H1 (cell line): ENCODE results near the gene GDF2. TPM values are rescaled to one million over a fixed set of nuclear protein-coding genes. Genes with fewer than 3 reads are reported as not detected.

ENCODE experiments used
- CTCF ChIA-PET: fragments of 300-600 bp; sonication (Branson Sonifier 250); formaldehyde crosslinking; loops from one replicate; lab custom pipeline; 2021; ENCODE audit not compliant: partially characterized antibody; lab: Charles Lee
- POLR2A ChIA-PET: fragments of 300-600 bp; sonication (Branson Sonifier 250); formaldehyde crosslinking; loops from one replicate; lab custom pipeline; 2021; ENCODE audit warnings: inconsistent platforms; ENCODE audit not compliant: partially characterized antibody; lab: Charles Lee
- DNase-seq, 2 experiments: peaks; one replicate each; pipeline versions ENCODE4 v3.0.0 to v3.0.0-alpha.2; 2010 to 2022; ENCODE audit warnings: low spot score in 2 of 2, low read depth in 1 of 2, mixed read lengths in 1 of 2
- FAIRE-seq: peaks from 2 replicates; lab custom pipeline; 2011; peaks lifted over from hg19 to GRCh38; lab: Jason Lieb, UNC
- H2AFZ ChIP-seq: 2 replicates; pipeline ENCODE4 v1.8.1; 2012; ENCODE audit warnings: low read length, inconsistent platforms
- H2AK5ac ChIP-seq: 2 replicates; pipeline ENCODE4 v1.6.1; 2013; ENCODE audit warnings: low read depth, low read length
- H2BK120ac ChIP-seq: replicated peaks from 2 replicates; pipeline ENCODE3; 2013; ENCODE audit warnings: low read depth, low read length, inconsistent platforms
- H2BK12ac ChIP-seq: 2 replicates; pipeline ENCODE4 v1.6.1; 2013; ENCODE audit warnings: low read depth, low read length
- H2BK15ac ChIP-seq: 2 replicates; pipeline ENCODE4 v1.6.1; 2013; ENCODE audit warnings: low read length
- H2BK20ac ChIP-seq: 2 replicates; pipeline ENCODE4 v1.6.1; 2013; ENCODE audit warnings: low read length
- H2BK5ac ChIP-seq: 2 replicates; pipeline ENCODE4 v1.6.1; 2013; ENCODE audit warnings: low read depth, low read length
- H3K14ac ChIP-seq: 2 replicates; pipeline ENCODE4 v1.6.1; 2013; ENCODE audit warnings: inconsistent platforms; ENCODE audit not compliant: insufficient read length
- H3K18ac ChIP-seq: 2 replicates; pipeline ENCODE4 v1.6.1; 2013; ENCODE audit warnings: low read length; ENCODE audit errors: extremely low read depth
- H3K23ac ChIP-seq: 2 replicates; pipeline ENCODE4 v1.6.1; 2013; ENCODE audit warnings: inconsistent platforms; ENCODE audit not compliant: insufficient read length
- H3K23me2 ChIP-seq: 2 replicates; pipeline ENCODE4 v1.6.1; 2013; ENCODE audit warnings: low read depth, low read length
- H3K27ac ChIP-seq: 2 replicates; pipeline ENCODE4 v1.6.1; 2011; ENCODE audit warnings: low read depth, low read length, inconsistent platforms
- H3K27me3 ChIP-seq, 4 experiments: replicated peaks in 1 of 4; 1 replicate in 1 of 4; 2 replicates in 3 of 4; pipeline versions ENCODE4 v1.6.1 to v1.8.1; 2011 to 2013; ENCODE audit warnings: low read length in 3 of 4, mild to moderate bottlenecking in 3 of 4, inconsistent platforms in 2 of 4, mixed read lengths in 2 of 4, moderate library complexity in 1 of 4; ENCODE audit not compliant: control insufficient read depth in 3 of 4, insufficient read depth in 3 of 4; ENCODE audit errors: extremely low read depth in 1 of 4
- H3K36me3 ChIP-seq, 4 experiments: 2 replicates each; pipeline versions ENCODE4 v1.6.1 to v1.8.1; 2011 to 2013; ENCODE audit warnings: mild to moderate bottlenecking in 4 of 4, low read length in 3 of 4, moderate library complexity in 2 of 4, control low read depth in 1 of 4, inconsistent platforms in 1 of 4; ENCODE audit not compliant: insufficient read depth in 4 of 4, control insufficient read depth in 2 of 4
- H3K4ac ChIP-seq: replicated peaks from 2 replicates; pipeline ENCODE3; 2013; ENCODE audit warnings: low read length, low read depth, mixed read lengths, inconsistent platforms; ENCODE audit not compliant: insufficient read length
- H3K4me1 ChIP-seq, 4 experiments: replicated peaks in 1 of 4; 1 replicate in 1 of 4; 2 replicates in 3 of 4; pipeline versions ENCODE4 v1.6.1 to v1.8.1; 2011 to 2013; ENCODE audit warnings: low read length in 3 of 4, inconsistent platforms in 2 of 4, mixed read lengths in 1 of 4; ENCODE audit not compliant: insufficient read depth in 4 of 4, control insufficient read depth in 3 of 4
- H3K4me2 ChIP-seq, 2 experiments: 2 replicates each; pipeline versions ENCODE4 v1.6.1 to v1.8.1; 2011 to 2013; ENCODE audit warnings: low read depth in 2 of 2, low read length in 2 of 2, control low read depth in 1 of 2, inconsistent platforms in 1 of 2, mild to moderate bottlenecking in 1 of 2; ENCODE audit not compliant: insufficient read depth in 1 of 2
- H3K4me3 ChIP-seq, 4 experiments: fragments of 200-600, 300-600 bp in 1 of 4; sonication (generic), shearing (Covaris generic), sonication (Bioruptor Twin) in 1 of 4; 2 replicates each; pipeline versions ENCODE4 v1.5.1 to v1.8.1; 2011 to 2016; ENCODE audit warnings: low read length in 4 of 4, low read depth in 3 of 4, control low read depth in 2 of 4, inconsistent platforms in 2 of 4, mild to moderate bottlenecking in 2 of 4, mixed read lengths in 1 of 4, moderate library complexity in 1 of 4; ENCODE audit not compliant: insufficient read depth in 2 of 4; ENCODE audit errors: extremely low read depth in 1 of 4
- H3K56ac ChIP-seq: replicated peaks from 2 replicates; pipeline ENCODE3; 2013; ENCODE audit warnings: low read depth, mild to moderate bottlenecking, mixed read lengths, low read length, inconsistent platforms; ENCODE audit not compliant: insufficient read length
- H3K79me1 ChIP-seq: 2 replicates; pipeline ENCODE4 v1.6.1; 2013; ENCODE audit warnings: low read depth, low read length, control low read depth
- H3K79me2 ChIP-seq, 2 experiments: 2 replicates each; pipeline versions ENCODE4 v1.6.1 to v1.8.1; 2012 to 2013; ENCODE audit warnings: low read length in 2 of 2, mild to moderate bottlenecking in 2 of 2, inconsistent platforms in 1 of 2; ENCODE audit not compliant: insufficient read depth in 2 of 2, control insufficient read depth in 1 of 2
- H3K9ac ChIP-seq, 4 experiments: replicated peaks in 1 of 4; 1 replicate in 1 of 4; 2 replicates in 3 of 4; pipeline versions ENCODE4 v1.6.1 to v1.8.1; 2011 to 2013; ENCODE audit warnings: low read depth in 3 of 4, low read length in 3 of 4, control low read depth in 2 of 4, mild to moderate bottlenecking in 2 of 4, moderate library complexity in 2 of 4, inconsistent platforms in 1 of 4; ENCODE audit errors: extremely low read depth in 1 of 4
- H3K9me3 ChIP-seq, 2 experiments: 2 replicates each; pipeline versions ENCODE4 v1.6.1 to v1.8.1; 2012 to 2013; ENCODE audit warnings: mild to moderate bottlenecking in 2 of 2, moderate library complexity in 2 of 2, control low read depth in 1 of 2, inconsistent platforms in 1 of 2, low read depth in 1 of 2, low read length in 1 of 2, mixed read lengths in 1 of 2; ENCODE audit not compliant: insufficient read depth in 2 of 2
- H4K20me1 ChIP-seq, 2 experiments: replicated peaks in 1 of 2; 2 replicates each; pipeline versions ENCODE3 to v1.8.1; 2011 to 2013; ENCODE audit warnings: inconsistent platforms in 2 of 2, low read length in 2 of 2, mild to moderate bottlenecking in 1 of 2; ENCODE audit not compliant: insufficient read depth in 2 of 2, control insufficient read depth in 1 of 2
- H4K5ac ChIP-seq: 2 replicates; pipeline ENCODE4 v1.6.1; 2013; ENCODE audit warnings: low read length, low read depth, mixed read lengths, inconsistent platforms; ENCODE audit not compliant: insufficient read length
- H4K8ac ChIP-seq: 2 replicates; pipeline ENCODE4 v1.8.0; 2013; ENCODE audit warnings: mild to moderate bottlenecking, moderate library complexity, low read length, inconsistent platforms; ENCODE audit not compliant: insufficient read depth; ENCODE audit errors: extremely low read depth
- H4K91ac ChIP-seq: replicated peaks from 2 replicates; pipeline ENCODE3; 2013; ENCODE audit warnings: low read length, mixed read lengths, inconsistent platforms; ENCODE audit not compliant: insufficient read length
- BACH1 ChIP-seq: IDR thresholded peaks from 2 replicates; pipeline ENCODE4 v1.6.1; 2012; ENCODE audit warnings: low read length, improper control_type of control experiment
- BRCA1 ChIP-seq: IDR thresholded peaks from 2 replicates; pipeline ENCODE4 v1.6.1; 2012; ENCODE audit warnings: low read depth, low read length, improper control_type of control experiment
- CBX8 ChIP-seq: fragments of 300-800, 300-1000 bp; sonication (generic); IDR thresholded peaks from 2 replicates; pipeline ENCODE4 v1.7.1; 2016; ENCODE audit warnings: low read depth, low read length, borderline replicate concordance
- CREB1 ChIP-seq: IDR thresholded peaks from 2 replicates; pipeline ENCODE4 v1.6.1; 2012; ENCODE audit warnings: inconsistent platforms
- CTCF ChIP-seq, 3 experiments: IDR thresholded peaks; 1 replicate in 2 of 3; 2 replicates in 1 of 3; pipeline versions ENCODE4 v1.5.1 to v1.6.1; 2011; ENCODE audit warnings: low read length in 3 of 3, mild to moderate bottlenecking in 3 of 3, inconsistent platforms in 2 of 3, low read depth in 1 of 3, moderate library complexity in 1 of 3; ENCODE audit not compliant: insufficient read depth in 1 of 3; ENCODE audit errors: control extremely low read depth in 1 of 3
- MAFK ChIP-seq: IDR thresholded peaks from 2 replicates; pipeline ENCODE4 v1.6.1; 2012; ENCODE audit warnings: low read depth, mild to moderate bottlenecking, improper control_type of control experiment, low read length
- NANOG ChIP-seq: IDR thresholded peaks from 2 replicates; pipeline ENCODE4 v1.6.1; 2011; ENCODE audit warnings: low read length, low read depth, mild to moderate bottlenecking, inconsistent platforms; ENCODE audit not compliant: insufficient read depth, poor library complexity, severe bottlenecking
- SAP30 ChIP-seq: fragments of 300-600 bp; sonication (generic); IDR thresholded peaks from 2 replicates; pipeline ENCODE4 v1.7.1; 2012; ENCODE audit warnings: low read length, moderate library complexity, mild to moderate bottlenecking, inconsistent platforms; ENCODE audit not compliant: insufficient read depth, insufficient replicate concordance
- SP2 ChIP-seq: IDR thresholded peaks from 2 replicates; pipeline ENCODE4 v1.6.1; 2012; ENCODE audit warnings: mild to moderate bottlenecking, low read length, inconsistent platforms
- USF2 ChIP-seq: IDR thresholded peaks from 2 replicates; pipeline ENCODE4 v1.6.1; 2011; ENCODE audit warnings: low read length, improper control_type of control experiment
- YY1 ChIP-seq: IDR thresholded peaks from 2 replicates; pipeline ENCODE4 v1.6.1; 2011; ENCODE audit warnings: low read depth, mild to moderate bottlenecking, low read length
- whole genome bisulfite sequencing, 2 experiments: shearing (Covaris generic) in 1 of 2; methylation state at CpG; one replicate each; pipeline versions ENCODE4 v1.1.6 to v1.1.7; 2013 to 2015; ENCODE audit warnings: low lambda C conversion rate in 2 of 2, mixed read lengths in 2 of 2, inconsistent platforms in 1 of 2, low coverage in 1 of 2, missing lambda C conversion rate in 1 of 2; ENCODE audit not compliant: insufficient replicate concordance in 2 of 2, insufficient coverage in 1 of 2, insufficient read length in 1 of 2; ENCODE audit errors: extremely low coverage in 1 of 2, missing lambda C conversion rate in 1 of 2; 5-methylcytosine and 5-hydroxymethylcytosine counted together
- polyA plus RNA-seq, 7 experiments: library from polyadenylated mRNA; depleted of rRNA in 3 of 7; stranded (reverse) in 5 of 7; unstranded in 2 of 7; fragments of >200 nt in 5 of 7; fragments of 200-250 nt in 2 of 7; gene quantifications; 1 replicate in 5 of 7; 2 replicates in 1 of 7; 4 replicates in 1 of 7; pipeline versions ENCODE4 v1.2.1 to v1.2.3, GENCODE V29; 2011 to 2013; ENCODE audit warnings: missing spikeins in 2 of 7, mixed read lengths in 2 of 7
- total RNA-seq: library from RNA; stranded (reverse); fragmentation: NEBNext Ultra II Directional; extraction: Animal tissue kit (Norgen Biotek cat#: 25700); gene quantifications from 2 replicates; pipeline ENCODE4 v1.2.1, GENCODE V29; 2021

Gene GDF2
- total and polyA plus RNA-seq, 2 of the 8 experiments (the other 6 are each of a cell fraction or from before 2014, with no cell fraction given), result not detected

DNA sequence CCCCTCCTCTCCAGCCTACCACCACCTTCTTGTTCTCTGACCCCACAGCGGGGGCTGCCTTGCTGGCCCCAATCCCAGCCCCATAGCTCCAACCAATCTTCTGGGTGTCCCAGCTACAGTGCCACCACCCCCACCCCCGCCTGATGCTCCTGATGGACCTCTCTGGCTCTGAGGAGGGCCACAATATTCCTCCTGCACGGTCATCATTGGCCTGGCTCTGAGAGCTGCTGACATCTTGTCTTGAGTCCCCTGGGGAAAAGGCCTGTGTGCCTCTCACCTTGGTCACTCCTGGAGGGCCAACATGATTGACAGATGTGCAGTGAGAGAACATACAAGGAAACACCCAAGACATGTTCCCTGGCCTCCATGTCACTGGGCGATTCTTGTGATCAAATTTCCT is 7.6 kb downstream of the GDF2 start:
- no peak overlapping the region for H3K4me2 ChIP-seq
- no peak overlapping the region for H4K8ac ChIP-seq
- H3K56ac ChIP-seq, result no peak overlapping the region
- H2BK120ac ChIP-seq, result no peak overlapping the region
- no peak overlapping the region for H3K4ac ChIP-seq
- no peak overlapping the region for H2AK5ac ChIP-seq
- no peaks in the 10 kb centered on the region for H3K79me2 ChIP-seq
- no peak overlapping the region for H2AFZ ChIP-seq
- H3K9ac ChIP-seq, result no peak overlapping the region
- no peak overlapping the region for H3K18ac ChIP-seq
- H2BK20ac ChIP-seq, result no peak overlapping the region
- H2BK5ac ChIP-seq, result no peak overlapping the region
- TF ChIP-seq CBX8 (no peak), USF2 (no peak), CREB1 (no peak), BACH1 (no peak), CTCF (IDR thresholded peaks at IDR 0.05; ENCODE audit: control extremely low read depth in 1 of 3, insufficient read depth in 1 of 3, low read depth in 1 of 3, low read length in 3 of 3) (no peak), NANOG (no peak), BRCA1 (no peak), SAP30 (no peak), SP2 (no peak), MAFK (no peak), YY1 (no peak)
- H2BK15ac ChIP-seq, result no peak overlapping the region
- no peak overlapping the region for H3K27ac ChIP-seq
- H2BK12ac ChIP-seq, result no peak overlapping the region
- H4K20me1 ChIP-seq, result peaks cover 0 to 4% of the 10 kb centered on the region in 2 experiments
- H3K79me1 ChIP-seq, result no peaks in the 10 kb centered on the region
- 90% methylated on average over 4 of the region's 4 CpGs; no CpG with 5 or more reads in 1 of the 2 experiments for WGBS, 2 experiments
- POLR2A ChIA-PET, result no interaction called here
- H3K23me2 ChIP-seq, result no peaks in the 10 kb centered on the region
- no peaks in the 10 kb centered on the region; a peak in 1 of 7 replicates for H3K27me3 ChIP-seq
- CTCF ChIA-PET, result interaction anchor here (0.6 to 0.7 kb wide), 3 partner anchors 18 to 1449 kb away, joined by 3 to 5 read pairs (median 5); partner anchors contain the start of gene RBP3
- H3K4me3 ChIP-seq, result no peak overlapping the region
- H3K23ac ChIP-seq, result no peak overlapping the region
- H3K4me1 ChIP-seq, result no peaks in the 10 kb centered on the region
- DNase-seq (no peak), FAIRE-seq (no peak)
- no peaks in the 10 kb centered on the region; a peak in 1 of 8 replicates for H3K36me3 ChIP-seq
- no peak overlapping the region for H4K91ac ChIP-seq
- H3K14ac ChIP-seq, result no peak overlapping the region
- H4K5ac ChIP-seq, result no peak overlapping the region
- no peaks in the 10 kb centered on the region for H3K9me3 ChIP-seq
